B cell (primary cell): ENCODE results near the gene ATG7.

ENCODE experiments used
- EZH2 ChIP-seq: IDR thresholded peaks from 2 replicates; pipeline ENCODE4 v1.6.1; 2012; ENCODE audit warnings: borderline replicate concordance, low read depth, mild to moderate bottlenecking, moderate library complexity, low read length; ENCODE audit not compliant: insufficient read depth, poor library complexity, severe bottlenecking
- TF ChIP-seq, protein P1 (sequence below): fragments of 200-600 bp; IDR thresholded peaks from one replicate; pipeline ENCODE4 v1.8.0; 2022; ENCODE audit warnings: antibody characterized with exemption, mild to moderate bottlenecking

DNA sequence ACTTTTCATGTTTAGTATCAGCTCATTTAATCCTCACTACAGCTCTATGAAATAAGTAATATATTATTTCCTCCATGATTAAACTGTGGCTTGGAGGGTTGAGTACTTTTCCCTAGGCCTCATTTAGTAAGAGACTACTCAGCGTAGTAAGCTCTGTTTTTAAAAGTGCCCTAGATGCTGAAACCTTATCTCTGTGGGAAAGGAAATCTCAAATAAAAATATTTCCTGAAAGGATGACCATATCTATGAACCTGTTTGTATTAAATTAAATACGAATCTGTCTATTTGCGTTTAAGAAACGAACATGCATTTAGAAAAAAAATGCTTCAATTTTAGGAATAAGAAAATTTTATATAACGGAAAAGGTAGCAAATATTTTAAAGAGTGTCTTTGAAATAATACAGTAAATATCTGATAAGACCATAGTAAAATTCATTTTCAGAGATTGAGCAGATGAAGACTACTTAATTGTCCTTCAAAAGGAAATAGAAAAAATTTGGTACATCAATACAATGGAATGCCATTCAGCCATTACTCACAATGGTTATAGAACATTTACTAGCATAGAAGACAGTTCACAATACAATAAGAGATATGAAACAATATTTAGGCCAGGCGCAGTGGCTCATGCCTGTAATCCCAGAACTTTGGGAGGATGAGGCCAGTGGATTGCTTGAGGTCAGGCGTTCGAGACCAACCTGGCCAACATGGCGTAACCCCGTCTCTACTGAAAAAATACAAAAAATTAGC is 56.2 kb downstream of the ATG7 start:
- TF ChIP-seq, protein P1, sequence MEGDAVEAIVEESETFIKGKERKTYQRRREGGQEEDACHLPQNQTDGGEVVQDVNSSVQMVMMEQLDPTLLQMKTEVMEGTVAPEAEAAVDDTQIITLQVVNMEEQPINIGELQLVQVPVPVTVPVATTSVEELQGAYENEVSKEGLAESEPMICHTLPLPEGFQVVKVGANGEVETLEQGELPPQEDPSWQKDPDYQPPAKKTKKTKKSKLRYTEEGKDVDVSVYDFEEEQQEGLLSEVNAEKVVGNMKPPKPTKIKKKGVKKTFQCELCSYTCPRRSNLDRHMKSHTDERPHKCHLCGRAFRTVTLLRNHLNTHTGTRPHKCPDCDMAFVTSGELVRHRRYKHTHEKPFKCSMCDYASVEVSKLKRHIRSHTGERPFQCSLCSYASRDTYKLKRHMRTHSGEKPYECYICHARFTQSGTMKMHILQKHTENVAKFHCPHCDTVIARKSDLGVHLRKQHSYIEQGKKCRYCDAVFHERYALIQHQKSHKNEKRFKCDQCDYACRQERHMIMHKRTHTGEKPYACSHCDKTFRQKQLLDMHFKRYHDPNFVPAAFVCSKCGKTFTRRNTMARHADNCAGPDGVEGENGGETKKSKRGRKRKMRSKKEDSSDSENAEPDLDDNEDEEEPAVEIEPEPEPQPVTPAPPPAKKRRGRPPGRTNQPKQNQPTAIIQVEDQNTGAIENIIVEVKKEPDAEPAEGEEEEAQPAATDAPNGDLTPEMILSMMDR = no peak
- TF ChIP-seq EZH2 = no peak
